Measurements from ENCODE around the gene ZFYVE19. TPM values are rescaled to one million over a fixed set of nuclear protein-coding genes. Genes with fewer than 3 reads are reported as not detected.

The ZFYVE19 gene
- total RNA-seq, 1 experiment from 2014 or later: 32.6 TPM

GRCh38 chr15:40766194-40766815 lies 40.6 kb upstream of the ZFYVE19 start:
- Histone ChIP-seq H3F3A (ENCODE audit: insufficient read depth, low read depth) (peaks cover 41% of the 10 kb centered on the region), H3K9me3 (ENCODE audit: insufficient read depth, low read depth) (no peaks in the 10 kb centered on the region), H3K4me2 (no peak overlapping the region), H4K20me1 (ENCODE audit: insufficient read depth) (no peaks in the 10 kb centered on the region), H2AFZ (no peak overlapping the region), H3K9me2 (ENCODE audit: insufficient read depth) (no peaks in the 10 kb centered on the region), H3K36me3 (ENCODE audit: low read depth) (no peaks in the 10 kb centered on the region), H3K79me2 (ENCODE audit: low read depth) (no peaks in the 10 kb centered on the region), H3K27me3 (ENCODE audit: insufficient read depth, low read depth) (no peaks in the 10 kb centered on the region), H3K27ac (no peak overlapping the region), H3K4me3 (no peak overlapping the region), H3K4me1 (replicated peaks; ENCODE audit: insufficient read depth) (peaks cover 54% of the 10 kb centered on the region)
- CTCF ChIA-PET: interaction anchor here (0.5 to 1.1 kb wide), 5 partner anchors 18 to 139 kb away, joined by 3 to 8 read pairs (median 3); no protein-coding TSS in a partner anchor
- no peak for DNase-seq
- intact Hi-C loops (cut with micrococcal nuclease; ENCODE audit: unreplicated experiment): no loop called here
- no TSS peak for BruUV-seq (replicated peaks)
- TF ChIP-seq CTCF (conservative IDR thresholded peaks at IDR 0.05) (no peak), EZH2 (IDR thresholded peaks at IDR 0.05; ENCODE audit: low read depth) (no peak)
- POLR2A ChIA-PET (ENCODE audit: unreplicated experiment): interaction anchor here (0.5 to 0.7 kb wide), 5 partner anchors 19 to 112 kb away, joined by 3 to 11 read pairs (median 4); no protein-coding TSS in a partner anchor

GRCh38 chr15:40766906-40767837 lies 39.7 kb upstream of the ZFYVE19 start:
- Histone ChIP-seq H2AFZ (no peak overlapping the region), H3F3A (ENCODE audit: insufficient read depth, low read depth) (peaks cover 47% of the 10 kb centered on the region), H3K79me2 (ENCODE audit: low read depth) (no peaks in the 10 kb centered on the region), H3K9me2 (ENCODE audit: insufficient read depth) (no peaks in the 10 kb centered on the region), H3K4me3 (no peak overlapping the region), H3K27ac (no peak overlapping the region), H3K36me3 (ENCODE audit: low read depth) (no peaks in the 10 kb centered on the region), H3K4me2 (no peak overlapping the region), H3K9me3 (ENCODE audit: insufficient read depth, low read depth) (no peaks in the 10 kb centered on the region), H4K20me1 (ENCODE audit: insufficient read depth) (no peaks in the 10 kb centered on the region), H3K27me3 (ENCODE audit: insufficient read depth, low read depth) (no peaks in the 10 kb centered on the region), H3K4me1 (replicated peaks; ENCODE audit: insufficient read depth) (peaks cover 58% of the 10 kb centered on the region)
- TF ChIP-seq CTCF (conservative IDR thresholded peaks at IDR 0.05): no peak
- TF ChIP-seq EZH2 (IDR thresholded peaks at IDR 0.05; ENCODE audit: low read depth): no peak
- no TSS peak for BruUV-seq (replicated peaks)
- CTCF ChIA-PET: interaction anchor here (0.5 to 1.1 kb wide), 4 partner anchors 18 to 139 kb away, joined by 3 to 8 read pairs (median 4); no protein-coding TSS in a partner anchor
- POLR2A ChIA-PET (ENCODE audit: unreplicated experiment): interaction anchor here (0.5 to 0.7 kb wide), 6 partner anchors 20 to 113 kb away, joined by 3 to 11 read pairs (median 4); no protein-coding TSS in a partner anchor
- intact Hi-C loops (cut with micrococcal nuclease; ENCODE audit: unreplicated experiment): no loop called here
- peak in 1 of 2 experiments; percentile 59 for DNase-seq

GRCh38 chr15:40767838-40768500 lies 38.9 kb upstream of the ZFYVE19 start:
- Histone ChIP-seq H3K9me2 (ENCODE audit: insufficient read depth) (no peaks in the 10 kb centered on the region), H3K27ac (peak overlapping the region; percentile 83), H3K4me1 (replicated peaks; ENCODE audit: insufficient read depth) (peaks cover 58% of the 10 kb centered on the region), H2AFZ (no peak overlapping the region), H3K27me3 (ENCODE audit: insufficient read depth, low read depth) (no peaks in the 10 kb centered on the region), H3K9me3 (ENCODE audit: insufficient read depth, low read depth) (no peaks in the 10 kb centered on the region), H3F3A (ENCODE audit: insufficient read depth, low read depth) (peaks cover 47% of the 10 kb centered on the region), H3K4me3 (no peak overlapping the region), H3K36me3 (ENCODE audit: low read depth) (no peaks in the 10 kb centered on the region), H3K4me2 (peak overlapping the region; percentile 77; the same call in 1 of the 2 replicates), H4K20me1 (ENCODE audit: insufficient read depth) (no peaks in the 10 kb centered on the region), H3K79me2 (ENCODE audit: low read depth) (no peaks in the 10 kb centered on the region)
- BruUV-seq (replicated peaks): no TSS peak
- DNase-seq: no peak
- intact Hi-C loops (cut with micrococcal nuclease; ENCODE audit: unreplicated experiment): no loop called here
- TF ChIP-seq CTCF (conservative IDR thresholded peaks at IDR 0.05): no peak
- no peak for TF ChIP-seq EZH2 (IDR thresholded peaks at IDR 0.05; ENCODE audit: low read depth)
- CTCF ChIA-PET: no interaction called here
- POLR2A ChIA-PET (ENCODE audit: unreplicated experiment): no interaction called here
